H1 (cell line): Measurements from ENCODE around the gene SPAG5. TPM values are rescaled to one million over a fixed set of nuclear protein-coding genes. Genes with fewer than 3 reads are reported as not detected.

Experiments used
- FOSL1 ChIP-seq: IDR thresholded peaks from 2 replicates; pipeline ENCODE4 v1.6.1; 2011; ENCODE audit warnings: mild to moderate bottlenecking, low read depth, low read length, moderate library complexity; ENCODE audit not compliant: insufficient read depth
- GTF2F1 ChIP-seq: IDR thresholded peaks from 2 replicates; pipeline ENCODE4 v1.6.1; 2012; ENCODE audit warnings: low read depth, low read length, improper control_type of control experiment, borderline replicate concordance
- KDM1A ChIP-seq: fragments of 200-600, 300-600 bp; sonication (generic); IDR thresholded peaks from 2 replicates; pipeline ENCODE4 v1.7.1; 2016; ENCODE audit warnings: mild to moderate bottlenecking, low read length, borderline replicate concordance
- KDM4A ChIP-seq: IDR thresholded peaks from one replicate; pipeline ENCODE4 v1.7.1; 2012; ENCODE audit warnings: low read depth, mild to moderate bottlenecking, moderate library complexity, low read length, inconsistent platforms; ENCODE audit not compliant: severe bottlenecking
- KDM5A ChIP-seq: fragments of 200-600 bp; IDR thresholded peaks from 2 replicates; pipeline ENCODE4 v1.7.1; 2012; ENCODE audit warnings: mild to moderate bottlenecking, low read length, inconsistent platforms, mixed read lengths
- NANOG ChIP-seq: IDR thresholded peaks from 2 replicates; pipeline ENCODE4 v1.6.1; 2011; ENCODE audit warnings: low read length, low read depth, mild to moderate bottlenecking, inconsistent platforms; ENCODE audit not compliant: insufficient read depth, poor library complexity, severe bottlenecking
- RAD21 ChIP-seq, 2 experiments: IDR thresholded peaks in 1 of 2; conservative IDR thresholded peaks in 1 of 2; 2 replicates each; pipeline ENCODE4 v1.6.1; 2011; ENCODE audit warnings: low read depth in 2 of 2, low read length in 2 of 2, improper control_type of control experiment in 1 of 2, inconsistent platforms in 1 of 2, mild to moderate bottlenecking in 1 of 2, moderate library complexity in 1 of 2
- RNF2 ChIP-seq: fragments of 200-900, 300-1000 bp; sonication (generic); IDR thresholded peaks from 2 replicates; pipeline ENCODE4 v1.7.1; 2016; ENCODE audit warnings: borderline replicate concordance, low read depth, mild to moderate bottlenecking, antibody characterized with exemption, low read length; ENCODE audit not compliant: poor library complexity, severe bottlenecking; ENCODE audit errors: missing control alignments
- SIRT6 ChIP-seq: IDR thresholded peaks from one replicate; pipeline ENCODE4 v1.7.1; 2012; ENCODE audit warnings: low read length, inconsistent platforms
- polyA plus RNA-seq, 7 experiments: library from polyadenylated mRNA; depleted of rRNA in 3 of 7; stranded (reverse) in 5 of 7; unstranded in 2 of 7; fragments of >200 nt in 5 of 7; fragments of 200-250 nt in 2 of 7; gene quantifications; 1 replicate in 5 of 7; 2 replicates in 1 of 7; 4 replicates in 1 of 7; pipeline versions ENCODE4 v1.2.1 to v1.2.3, GENCODE V29; 2011 to 2013; ENCODE audit warnings: missing spikeins in 2 of 7, mixed read lengths in 2 of 7
- total RNA-seq: library from RNA; stranded (reverse); fragmentation: NEBNext Ultra II Directional; extraction: Animal tissue kit (Norgen Biotek cat#: 25700); gene quantifications from 2 replicates; pipeline ENCODE4 v1.2.1, GENCODE V29; 2021
- TF ChIP-seq, protein P1 (sequence below): fragments of 300-600 bp; sonication (generic); IDR thresholded peaks from 2 replicates; pipeline ENCODE4 v1.7.1; 2012; ENCODE audit warnings: low read length, moderate library complexity, mild to moderate bottlenecking, inconsistent platforms; ENCODE audit not compliant: insufficient replicate concordance
- TF ChIP-seq, protein P2 (sequence below): IDR thresholded peaks from 2 replicates; pipeline ENCODE4 v1.6.1; 2012; ENCODE audit warnings: inconsistent platforms

The SPAG5 gene
- total and polyA plus RNA-seq, 2 of the 8 experiments (the other 6 are each of a cell fraction or from before 2014, with no cell fraction given) = 57.1 to 129 TPM

DNA sequence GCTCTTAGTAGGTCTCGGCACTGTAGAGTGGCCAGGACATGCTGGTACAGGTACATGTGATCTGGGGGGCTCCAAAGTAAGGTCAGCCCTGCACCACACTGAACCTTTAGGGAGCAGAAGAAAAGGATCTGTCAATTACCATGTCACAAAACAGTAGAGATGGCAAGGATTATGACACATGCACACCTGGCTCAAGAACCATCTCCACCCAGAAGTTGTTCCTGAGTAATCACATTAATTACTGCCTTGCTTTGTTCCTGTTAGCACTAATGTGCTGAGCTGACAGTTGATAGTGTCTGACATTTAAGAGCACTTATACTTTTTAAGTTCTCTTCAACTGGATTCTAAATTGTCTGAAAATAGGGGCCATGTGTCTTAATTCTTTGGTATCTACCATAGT is 36.7 kb upstream of the SPAG5 start (continued):
- TF ChIP-seq, protein P1, sequence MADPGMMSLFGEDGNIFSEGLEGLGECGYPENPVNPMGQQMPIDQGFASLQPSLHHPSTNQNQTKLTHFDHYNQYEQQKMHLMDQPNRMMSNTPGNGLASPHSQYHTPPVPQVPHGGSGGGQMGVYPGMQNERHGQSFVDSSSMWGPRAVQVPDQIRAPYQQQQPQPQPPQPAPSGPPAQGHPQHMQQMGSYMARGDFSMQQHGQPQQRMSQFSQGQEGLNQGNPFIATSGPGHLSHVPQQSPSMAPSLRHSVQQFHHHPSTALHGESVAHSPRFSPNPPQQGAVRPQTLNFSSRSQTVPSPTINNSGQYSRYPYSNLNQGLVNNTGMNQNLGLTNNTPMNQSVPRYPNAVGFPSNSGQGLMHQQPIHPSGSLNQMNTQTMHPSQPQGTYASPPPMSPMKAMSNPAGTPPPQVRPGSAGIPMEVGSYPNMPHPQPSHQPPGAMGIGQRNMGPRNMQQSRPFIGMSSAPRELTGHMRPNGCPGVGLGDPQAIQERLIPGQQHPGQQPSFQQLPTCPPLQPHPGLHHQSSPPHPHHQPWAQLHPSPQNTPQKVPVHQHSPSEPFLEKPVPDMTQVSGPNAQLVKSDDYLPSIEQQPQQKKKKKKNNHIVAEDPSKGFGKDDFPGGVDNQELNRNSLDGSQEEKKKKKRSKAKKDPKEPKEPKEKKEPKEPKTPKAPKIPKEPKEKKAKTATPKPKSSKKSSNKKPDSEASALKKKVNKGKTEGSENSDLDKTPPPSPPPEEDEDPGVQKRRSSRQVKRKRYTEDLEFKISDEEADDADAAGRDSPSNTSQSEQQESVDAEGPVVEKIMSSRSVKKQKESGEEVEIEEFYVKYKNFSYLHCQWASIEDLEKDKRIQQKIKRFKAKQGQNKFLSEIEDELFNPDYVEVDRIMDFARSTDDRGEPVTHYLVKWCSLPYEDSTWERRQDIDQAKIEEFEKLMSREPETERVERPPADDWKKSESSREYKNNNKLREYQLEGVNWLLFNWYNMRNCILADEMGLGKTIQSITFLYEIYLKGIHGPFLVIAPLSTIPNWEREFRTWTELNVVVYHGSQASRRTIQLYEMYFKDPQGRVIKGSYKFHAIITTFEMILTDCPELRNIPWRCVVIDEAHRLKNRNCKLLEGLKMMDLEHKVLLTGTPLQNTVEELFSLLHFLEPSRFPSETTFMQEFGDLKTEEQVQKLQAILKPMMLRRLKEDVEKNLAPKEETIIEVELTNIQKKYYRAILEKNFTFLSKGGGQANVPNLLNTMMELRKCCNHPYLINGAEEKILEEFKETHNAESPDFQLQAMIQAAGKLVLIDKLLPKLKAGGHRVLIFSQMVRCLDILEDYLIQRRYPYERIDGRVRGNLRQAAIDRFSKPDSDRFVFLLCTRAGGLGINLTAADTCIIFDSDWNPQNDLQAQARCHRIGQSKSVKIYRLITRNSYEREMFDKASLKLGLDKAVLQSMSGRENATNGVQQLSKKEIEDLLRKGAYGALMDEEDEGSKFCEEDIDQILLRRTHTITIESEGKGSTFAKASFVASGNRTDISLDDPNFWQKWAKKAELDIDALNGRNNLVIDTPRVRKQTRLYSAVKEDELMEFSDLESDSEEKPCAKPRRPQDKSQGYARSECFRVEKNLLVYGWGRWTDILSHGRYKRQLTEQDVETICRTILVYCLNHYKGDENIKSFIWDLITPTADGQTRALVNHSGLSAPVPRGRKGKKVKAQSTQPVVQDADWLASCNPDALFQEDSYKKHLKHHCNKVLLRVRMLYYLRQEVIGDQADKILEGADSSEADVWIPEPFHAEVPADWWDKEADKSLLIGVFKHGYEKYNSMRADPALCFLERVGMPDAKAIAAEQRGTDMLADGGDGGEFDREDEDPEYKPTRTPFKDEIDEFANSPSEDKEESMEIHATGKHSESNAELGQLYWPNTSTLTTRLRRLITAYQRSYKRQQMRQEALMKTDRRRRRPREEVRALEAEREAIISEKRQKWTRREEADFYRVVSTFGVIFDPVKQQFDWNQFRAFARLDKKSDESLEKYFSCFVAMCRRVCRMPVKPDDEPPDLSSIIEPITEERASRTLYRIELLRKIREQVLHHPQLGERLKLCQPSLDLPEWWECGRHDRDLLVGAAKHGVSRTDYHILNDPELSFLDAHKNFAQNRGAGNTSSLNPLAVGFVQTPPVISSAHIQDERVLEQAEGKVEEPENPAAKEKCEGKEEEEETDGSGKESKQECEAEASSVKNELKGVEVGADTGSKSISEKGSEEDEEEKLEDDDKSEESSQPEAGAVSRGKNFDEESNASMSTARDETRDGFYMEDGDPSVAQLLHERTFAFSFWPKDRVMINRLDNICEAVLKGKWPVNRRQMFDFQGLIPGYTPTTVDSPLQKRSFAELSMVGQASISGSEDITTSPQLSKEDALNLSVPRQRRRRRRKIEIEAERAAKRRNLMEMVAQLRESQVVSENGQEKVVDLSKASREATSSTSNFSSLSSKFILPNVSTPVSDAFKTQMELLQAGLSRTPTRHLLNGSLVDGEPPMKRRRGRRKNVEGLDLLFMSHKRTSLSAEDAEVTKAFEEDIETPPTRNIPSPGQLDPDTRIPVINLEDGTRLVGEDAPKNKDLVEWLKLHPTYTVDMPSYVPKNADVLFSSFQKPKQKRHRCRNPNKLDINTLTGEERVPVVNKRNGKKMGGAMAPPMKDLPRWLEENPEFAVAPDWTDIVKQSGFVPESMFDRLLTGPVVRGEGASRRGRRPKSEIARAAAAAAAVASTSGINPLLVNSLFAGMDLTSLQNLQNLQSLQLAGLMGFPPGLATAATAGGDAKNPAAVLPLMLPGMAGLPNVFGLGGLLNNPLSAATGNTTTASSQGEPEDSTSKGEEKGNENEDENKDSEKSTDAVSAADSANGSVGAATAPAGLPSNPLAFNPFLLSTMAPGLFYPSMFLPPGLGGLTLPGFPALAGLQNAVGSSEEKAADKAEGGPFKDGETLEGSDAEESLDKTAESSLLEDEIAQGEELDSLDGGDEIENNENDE = no peak
- no peak for TF ChIP-seq RNF2
- TF ChIP-seq FOSL1 = no peak
- no peak for TF ChIP-seq RAD21 (IDR thresholded peaks at IDR 0.05 in 1 of 2, conservative IDR thresholded peaks at IDR 0.05 in 1 of 2; ENCODE audit: low read depth in 2 of 2, low read length in 2 of 2)
- no peak for TF ChIP-seq GTF2F1
- TF ChIP-seq SIRT6 = no peak
- TF ChIP-seq KDM5A = no peak
- TF ChIP-seq KDM1A = no peak
- TF ChIP-seq KDM4A = no peak
- TF ChIP-seq NANOG = no peak
- TF ChIP-seq, protein P2, sequence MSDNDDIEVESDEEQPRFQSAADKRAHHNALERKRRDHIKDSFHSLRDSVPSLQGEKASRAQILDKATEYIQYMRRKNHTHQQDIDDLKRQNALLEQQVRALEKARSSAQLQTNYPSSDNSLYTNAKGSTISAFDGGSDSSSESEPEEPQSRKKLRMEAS = no peak
